H1 (cell line): ENCODE data around the gene GCAT. TPM values are rescaled to one million over a fixed set of nuclear protein-coding genes. Genes with fewer than 3 reads are reported as not detected.

ENCODE experiments used
- CTCF ChIA-PET: fragments of 300-600 bp; sonication (Branson Sonifier 250); formaldehyde crosslinking; loops from one replicate; lab custom pipeline; 2021; ENCODE audit not compliant: partially characterized antibody; lab: Charles Lee
- POLR2A ChIA-PET: fragments of 300-600 bp; sonication (Branson Sonifier 250); formaldehyde crosslinking; loops from one replicate; lab custom pipeline; 2021; ENCODE audit warnings: inconsistent platforms; ENCODE audit not compliant: partially characterized antibody; lab: Charles Lee
- DNase-seq, 2 experiments: peaks; one replicate each; pipeline versions ENCODE4 v3.0.0 to v3.0.0-alpha.2; 2010 to 2022; ENCODE audit warnings: low spot score in 2 of 2, low read depth in 1 of 2, mixed read lengths in 1 of 2
- FAIRE-seq: peaks from 2 replicates; lab custom pipeline; 2011; peaks lifted over from hg19 to GRCh38; lab: Jason Lieb, UNC
- H2AFZ ChIP-seq: 2 replicates; pipeline ENCODE4 v1.8.1; 2012; ENCODE audit warnings: low read length, inconsistent platforms
- H2AK5ac ChIP-seq: 2 replicates; pipeline ENCODE4 v1.6.1; 2013; ENCODE audit warnings: low read depth, low read length
- H2BK120ac ChIP-seq: replicated peaks from 2 replicates; pipeline ENCODE3; 2013; ENCODE audit warnings: low read depth, low read length, inconsistent platforms
- H2BK12ac ChIP-seq: 2 replicates; pipeline ENCODE4 v1.6.1; 2013; ENCODE audit warnings: low read depth, low read length
- H2BK15ac ChIP-seq: 2 replicates; pipeline ENCODE4 v1.6.1; 2013; ENCODE audit warnings: low read length
- H2BK20ac ChIP-seq: 2 replicates; pipeline ENCODE4 v1.6.1; 2013; ENCODE audit warnings: low read length
- H2BK5ac ChIP-seq: 2 replicates; pipeline ENCODE4 v1.6.1; 2013; ENCODE audit warnings: low read depth, low read length
- H3K14ac ChIP-seq: 2 replicates; pipeline ENCODE4 v1.6.1; 2013; ENCODE audit warnings: inconsistent platforms; ENCODE audit not compliant: insufficient read length
- H3K18ac ChIP-seq: 2 replicates; pipeline ENCODE4 v1.6.1; 2013; ENCODE audit warnings: low read length; ENCODE audit errors: extremely low read depth
- H3K23ac ChIP-seq: 2 replicates; pipeline ENCODE4 v1.6.1; 2013; ENCODE audit warnings: inconsistent platforms; ENCODE audit not compliant: insufficient read length
- H3K23me2 ChIP-seq: 2 replicates; pipeline ENCODE4 v1.6.1; 2013; ENCODE audit warnings: low read depth, low read length
- H3K27ac ChIP-seq: 2 replicates; pipeline ENCODE4 v1.6.1; 2011; ENCODE audit warnings: low read depth, low read length, inconsistent platforms
- H3K27me3 ChIP-seq, 4 experiments: replicated peaks in 1 of 4; 1 replicate in 1 of 4; 2 replicates in 3 of 4; pipeline versions ENCODE4 v1.6.1 to v1.8.1; 2011 to 2013; ENCODE audit warnings: low read length in 3 of 4, mild to moderate bottlenecking in 3 of 4, inconsistent platforms in 2 of 4, mixed read lengths in 2 of 4, moderate library complexity in 1 of 4; ENCODE audit not compliant: control insufficient read depth in 3 of 4, insufficient read depth in 3 of 4; ENCODE audit errors: extremely low read depth in 1 of 4
- H3K36me3 ChIP-seq, 4 experiments: 2 replicates each; pipeline versions ENCODE4 v1.6.1 to v1.8.1; 2011 to 2013; ENCODE audit warnings: mild to moderate bottlenecking in 4 of 4, low read length in 3 of 4, moderate library complexity in 2 of 4, control low read depth in 1 of 4, inconsistent platforms in 1 of 4; ENCODE audit not compliant: insufficient read depth in 4 of 4, control insufficient read depth in 2 of 4
- H3K4ac ChIP-seq: replicated peaks from 2 replicates; pipeline ENCODE3; 2013; ENCODE audit warnings: low read length, low read depth, mixed read lengths, inconsistent platforms; ENCODE audit not compliant: insufficient read length
- H3K4me1 ChIP-seq, 4 experiments: replicated peaks in 1 of 4; 1 replicate in 1 of 4; 2 replicates in 3 of 4; pipeline versions ENCODE4 v1.6.1 to v1.8.1; 2011 to 2013; ENCODE audit warnings: low read length in 3 of 4, inconsistent platforms in 2 of 4, mixed read lengths in 1 of 4; ENCODE audit not compliant: insufficient read depth in 4 of 4, control insufficient read depth in 3 of 4
- H3K4me2 ChIP-seq, 2 experiments: 2 replicates each; pipeline versions ENCODE4 v1.6.1 to v1.8.1; 2011 to 2013; ENCODE audit warnings: low read depth in 2 of 2, low read length in 2 of 2, control low read depth in 1 of 2, inconsistent platforms in 1 of 2, mild to moderate bottlenecking in 1 of 2; ENCODE audit not compliant: insufficient read depth in 1 of 2
- H3K4me3 ChIP-seq, 4 experiments: fragments of 200-600, 300-600 bp in 1 of 4; sonication (generic), shearing (Covaris generic), sonication (Bioruptor Twin) in 1 of 4; 2 replicates each; pipeline versions ENCODE4 v1.5.1 to v1.8.1; 2011 to 2016; ENCODE audit warnings: low read length in 4 of 4, low read depth in 3 of 4, control low read depth in 2 of 4, inconsistent platforms in 2 of 4, mild to moderate bottlenecking in 2 of 4, mixed read lengths in 1 of 4, moderate library complexity in 1 of 4; ENCODE audit not compliant: insufficient read depth in 2 of 4; ENCODE audit errors: extremely low read depth in 1 of 4
- H3K56ac ChIP-seq: replicated peaks from 2 replicates; pipeline ENCODE3; 2013; ENCODE audit warnings: low read depth, mild to moderate bottlenecking, mixed read lengths, low read length, inconsistent platforms; ENCODE audit not compliant: insufficient read length
- H3K79me1 ChIP-seq: 2 replicates; pipeline ENCODE4 v1.6.1; 2013; ENCODE audit warnings: low read depth, low read length, control low read depth
- H3K79me2 ChIP-seq, 2 experiments: 2 replicates each; pipeline versions ENCODE4 v1.6.1 to v1.8.1; 2012 to 2013; ENCODE audit warnings: low read length in 2 of 2, mild to moderate bottlenecking in 2 of 2, inconsistent platforms in 1 of 2; ENCODE audit not compliant: insufficient read depth in 2 of 2, control insufficient read depth in 1 of 2
- H3K9ac ChIP-seq, 4 experiments: replicated peaks in 1 of 4; 1 replicate in 1 of 4; 2 replicates in 3 of 4; pipeline versions ENCODE4 v1.6.1 to v1.8.1; 2011 to 2013; ENCODE audit warnings: low read depth in 3 of 4, low read length in 3 of 4, control low read depth in 2 of 4, mild to moderate bottlenecking in 2 of 4, moderate library complexity in 2 of 4, inconsistent platforms in 1 of 4; ENCODE audit errors: extremely low read depth in 1 of 4
- H3K9me3 ChIP-seq, 2 experiments: 2 replicates each; pipeline versions ENCODE4 v1.6.1 to v1.8.1; 2012 to 2013; ENCODE audit warnings: mild to moderate bottlenecking in 2 of 2, moderate library complexity in 2 of 2, control low read depth in 1 of 2, inconsistent platforms in 1 of 2, low read depth in 1 of 2, low read length in 1 of 2, mixed read lengths in 1 of 2; ENCODE audit not compliant: insufficient read depth in 2 of 2
- H4K20me1 ChIP-seq, 2 experiments: replicated peaks in 1 of 2; 2 replicates each; pipeline versions ENCODE3 to v1.8.1; 2011 to 2013; ENCODE audit warnings: inconsistent platforms in 2 of 2, low read length in 2 of 2, mild to moderate bottlenecking in 1 of 2; ENCODE audit not compliant: insufficient read depth in 2 of 2, control insufficient read depth in 1 of 2
- H4K5ac ChIP-seq: 2 replicates; pipeline ENCODE4 v1.6.1; 2013; ENCODE audit warnings: low read length, low read depth, mixed read lengths, inconsistent platforms; ENCODE audit not compliant: insufficient read length
- H4K8ac ChIP-seq: 2 replicates; pipeline ENCODE4 v1.8.0; 2013; ENCODE audit warnings: mild to moderate bottlenecking, moderate library complexity, low read length, inconsistent platforms; ENCODE audit not compliant: insufficient read depth; ENCODE audit errors: extremely low read depth
- H4K91ac ChIP-seq: replicated peaks from 2 replicates; pipeline ENCODE3; 2013; ENCODE audit warnings: low read length, mixed read lengths, inconsistent platforms; ENCODE audit not compliant: insufficient read length
- ATF3 ChIP-seq: IDR thresholded peaks from 2 replicates; pipeline ENCODE4 v1.6.1; 2011; ENCODE audit warnings: low read depth, mild to moderate bottlenecking, low read length; ENCODE audit not compliant: insufficient read depth
- CBX8 ChIP-seq: fragments of 300-800, 300-1000 bp; sonication (generic); IDR thresholded peaks from 2 replicates; pipeline ENCODE4 v1.7.1; 2016; ENCODE audit warnings: low read depth, low read length, borderline replicate concordance
- CHD2 ChIP-seq: IDR thresholded peaks from 2 replicates; pipeline ENCODE4 v1.6.1; 2012; ENCODE audit warnings: low read length, improper control_type of control experiment
- GABPA ChIP-seq: IDR thresholded peaks from 2 replicates; pipeline ENCODE4 v1.6.1; 2011; ENCODE audit warnings: mild to moderate bottlenecking, low read length, moderate library complexity, borderline replicate concordance; ENCODE audit not compliant: insufficient read depth
- HDAC2 ChIP-seq, 2 experiments: fragments of 300-600 bp in 1 of 2; sonication (generic) in 1 of 2; IDR thresholded peaks; 2 replicates each; pipeline ENCODE4 v1.6.1; 2011 to 2012; ENCODE audit warnings: low read depth in 2 of 2, low read length in 2 of 2, mild to moderate bottlenecking in 2 of 2, moderate library complexity in 2 of 2, borderline replicate concordance in 1 of 2, inconsistent platforms in 1 of 2
- KDM5A ChIP-seq: fragments of 200-600 bp; IDR thresholded peaks from 2 replicates; pipeline ENCODE4 v1.7.1; 2012; ENCODE audit warnings: mild to moderate bottlenecking, low read length, inconsistent platforms, mixed read lengths
- MAX ChIP-seq: IDR thresholded peaks from 2 replicates; pipeline ENCODE4 v1.6.1; 2012; ENCODE audit warnings: inconsistent platforms
- RBBP5 ChIP-seq: IDR thresholded peaks from 2 replicates; pipeline ENCODE4 v1.7.1; 2012; ENCODE audit warnings: low read depth, mild to moderate bottlenecking, inconsistent platforms, low read length, moderate library complexity, borderline replicate concordance
- RFX5 ChIP-seq: IDR thresholded peaks from 2 replicates; pipeline ENCODE4 v1.6.1; 2011; ENCODE audit warnings: low read depth, low read length, improper control_type of control experiment, borderline replicate concordance
- SIX5 ChIP-seq: IDR thresholded peaks from 2 replicates; pipeline ENCODE4 v1.6.1; 2011; ENCODE audit warnings: mild to moderate bottlenecking, low read depth, low read length
- TCF12 ChIP-seq: IDR thresholded peaks from 2 replicates; pipeline ENCODE4 v1.6.1; 2011; ENCODE audit warnings: low read depth, mild to moderate bottlenecking, low read length
- WGBS, 2 experiments: shearing (Covaris generic) in 1 of 2; methylation state at CpG; one replicate each; pipeline versions ENCODE4 v1.1.6 to v1.1.7; 2013 to 2015; ENCODE audit warnings: low lambda C conversion rate in 2 of 2, mixed read lengths in 2 of 2, inconsistent platforms in 1 of 2, low coverage in 1 of 2, missing lambda C conversion rate in 1 of 2; ENCODE audit not compliant: insufficient replicate concordance in 2 of 2, insufficient coverage in 1 of 2, insufficient read length in 1 of 2; ENCODE audit errors: extremely low coverage in 1 of 2, missing lambda C conversion rate in 1 of 2; 5-methylcytosine and 5-hydroxymethylcytosine counted together
- polyA plus RNA-seq, 7 experiments: library from polyadenylated mRNA; depleted of rRNA in 3 of 7; stranded (reverse) in 5 of 7; unstranded in 2 of 7; fragments of >200 nt in 5 of 7; fragments of 200-250 nt in 2 of 7; gene quantifications; 1 replicate in 5 of 7; 2 replicates in 1 of 7; 4 replicates in 1 of 7; pipeline versions ENCODE4 v1.2.1 to v1.2.3, GENCODE V29; 2011 to 2013; ENCODE audit warnings: missing spikeins in 2 of 7, mixed read lengths in 2 of 7
- total RNA-seq: library from RNA; stranded (reverse); fragmentation: NEBNext Ultra II Directional; extraction: Animal tissue kit (Norgen Biotek cat#: 25700); gene quantifications from 2 replicates; pipeline ENCODE4 v1.2.1, GENCODE V29; 2021

Gene GCAT
- total and polyA plus RNA-seq, 2 of the 8 experiments (the other 6 are each of a cell fraction or from before 2014, with no cell fraction given), result 24.3 to 47.5 TPM

- Histone ChIP-seq H2BK12ac (no peak overlapping the region), H3K4me1 (no peaks in the 10 kb centered on the region), H3K56ac (no peak overlapping the region), H3K27me3 (no peaks in the 10 kb centered on the region), H2BK20ac (no peak overlapping the region), H4K20me1 (peaks cover 2 to 6% of the 10 kb centered on the region in 2 experiments), H3K4me3 (no peak overlapping the region), H4K91ac (no peak overlapping the region), H3K36me3 (peaks cover 2 to 20% (median 13%) of the 10 kb centered on the region in 4 experiments; a peak in 6 of 8 replicates), H3K9me3 (no peaks in the 10 kb centered on the region), H4K5ac (no peak overlapping the region), H3K9ac (no peak overlapping the region), H3K18ac (no peak overlapping the region), H3K14ac (no peak overlapping the region), H2BK5ac (no peak overlapping the region), H3K23me2 (no peaks in the 10 kb centered on the region), H4K8ac (no peak overlapping the region), H3K79me2 (no peaks in the 10 kb centered on the region), H3K23ac (no peak overlapping the region), H2BK120ac (no peak overlapping the region), H2BK15ac (no peak overlapping the region), H2AFZ (no peak overlapping the region), H3K79me1 (no peaks in the 10 kb centered on the region), H2AK5ac (no peak overlapping the region), H3K27ac (no peak overlapping the region), H3K4ac (no peak overlapping the region), H3K4me2 (no peak overlapping the region)
- ChIA-PET CTCF (interaction anchor here (1.0 kb wide), 1 partner anchor 9 kb away, joined by 3 read pairs; no protein-coding TSS in a partner anchor), POLR2A (interaction anchor here (0.6 to 1.1 kb wide), 3 partner anchors 9 to 13 kb away, joined by 3 read pairs; partner anchors contain the start of gene ANKRD54)
- TF ChIP-seq CHD2, result no peak
- TF ChIP-seq RBBP5, result no peak
- TF ChIP-seq TCF12, result no peak
- no peak for TF ChIP-seq HDAC2 (IDR thresholded peaks at IDR 0.05; ENCODE audit: borderline replicate concordance in 1 of 2, low read depth in 2 of 2, low read length in 2 of 2)
- no peak for TF ChIP-seq CBX8
- TF ChIP-seq SIX5, result no peak
- no peak for TF ChIP-seq MAX
- no peak for TF ChIP-seq ATF3
- no peak for TF ChIP-seq RFX5
- TF ChIP-seq GABPA, result no peak
- TF ChIP-seq KDM5A, result no peak
- DNase-seq, result no peak
- FAIRE-seq, result no peak
- 94% methylated on average over 11 of the region's 11 CpGs; no CpG with 5 or more reads in 1 of the 2 experiments for WGBS, 2 experiments
These were observed 23.7 kb downstream of the GCAT start for GRCh38 chr22:37831472-37831871.
